A549 (cell line): ENCODE results near the gene PRRC2B. TPM values are rescaled to one million over a fixed set of nuclear protein-coding genes. Genes with fewer than 3 reads are reported as not detected.

ENCODE experiments used
- ATAC-seq, 2 experiments: fragments of 200-7000 bp in 1 of 2; fragments of >200 bp in 1 of 2; cut with Nextera tagmentation in 1 of 2; cut with Tn5 transposase in 1 of 2; 3 replicates each; pipeline versions ENCODE4 v1.8.0 to v1.9.1; 2018 to 2020; ENCODE audit warnings: mild to moderate bottlenecking in 1 of 2, moderate library complexity in 1 of 2
- CTCF ChIA-PET: fragments of 300-600 bp; sonication (Branson Sonifier 250); formaldehyde crosslinking; extraction: SDS; loops from one replicate; lab custom pipeline; 2021; ENCODE audit warnings: antibody characterized with exemption, inconsistent platforms; lab: Yijun Ruan, JAX
- POLR2A ChIA-PET: fragments of 350-600 bp; formaldehyde crosslinking; extraction: SDS; loops from one replicate; lab custom pipeline; 2021; ENCODE audit warnings: antibody characterized with exemption, inconsistent platforms; lab: Yijun Ruan, JAX
- DNase-seq, 2 experiments: peaks; one replicate each; pipeline versions ENCODE4 v3.0.0 to v3.0.0-alpha.2; 2011 to 2016; ENCODE audit warnings: low read depth in 1 of 2, low spot score in 1 of 2
- FAIRE-seq: peaks from 2 replicates; lab custom pipeline; 2011; peaks lifted over from hg19 to GRCh38; lab: Jason Lieb, UNC
- H3K27ac ChIP-seq, 2 experiments: fragments of >200 bp; sonication (Bioruptor Twin); formaldehyde crosslinking; 3 replicates each; pipeline ENCODE4 v1.5.1; 2016 to 2017
- H3K4me1 ChIP-seq: fragments of >200 bp; sonication (Bioruptor Twin); formaldehyde crosslinking; 3 replicates; pipeline ENCODE4 v1.6.1; 2016
- H3K4me2 ChIP-seq: fragments of >200 bp; sonication (Bioruptor Twin); formaldehyde crosslinking; 3 replicates; pipeline ENCODE4 v1.6.1; 2016
- H3K4me3 ChIP-seq: fragments of >200 bp; sonication (Bioruptor Twin); formaldehyde crosslinking; 3 replicates; pipeline ENCODE4 v1.5.1; 2016
- H3K9me3 ChIP-seq: fragments of >200 bp; sonication (Bioruptor Twin); formaldehyde crosslinking; 3 replicates; pipeline ENCODE4 v1.6.1; 2016
- ATOH8 ChIP-seq: fragments of 250-450 bp; sonication (Bioruptor Pico); IDR thresholded peaks from 2 replicates; pipeline ENCODE4 v1.5.0; 2020; ENCODE audit warnings: low read depth, mild to moderate bottlenecking, moderate library complexity
- BCL3 ChIP-seq: fragments of >200 bp; sonication (Bioruptor Twin); formaldehyde crosslinking; IDR thresholded peaks from 3 replicates; pipeline ENCODE4 v1.6.1; 2016
- BHLHE40 ChIP-seq: IDR thresholded peaks from 2 replicates; pipeline ENCODE4 v1.6.1; 2012; ENCODE audit warnings: low read depth, low read length, inconsistent platforms
- CHD2 ChIP-seq: fragments of 150-350 bp; IDR thresholded peaks from 2 replicates; pipeline ENCODE4 v1.6.1; 2014; ENCODE audit warnings: low read length; ENCODE audit not compliant: partially characterized antibody
- CHD4 ChIP-seq: fragments of 200-600 bp; sonication (generic); IDR thresholded peaks from 2 replicates; pipeline ENCODE4 v1.6.1; 2016; ENCODE audit warnings: antibody characterized with exemption, mild to moderate bottlenecking, borderline replicate concordance
- FOSL2 ChIP-seq, 2 experiments: fragments of 450-650 bp in 1 of 2; fragments of >200 bp in 1 of 2; sonication (Bioruptor Twin) in 1 of 2; formaldehyde crosslinking; IDR thresholded peaks; 2 replicates each; pipeline versions ENCODE4 v1.5.0 to v1.6.1; 2016 to 2020; ENCODE audit warnings: mild to moderate bottlenecking in 1 of 2, moderate library complexity in 1 of 2
- HDAC2 ChIP-seq: fragments of 200-600 bp; sonication (generic); IDR thresholded peaks from 2 replicates; pipeline ENCODE4 v1.6.1; 2016
- HEYL ChIP-seq: fragments of 250-450 bp; sonication (Bioruptor Pico); IDR thresholded peaks from 2 replicates; pipeline ENCODE4 v1.8.0; 2021; ENCODE audit warnings: mild to moderate bottlenecking, moderate library complexity
- HOXB13 ChIP-seq: fragments of 250-450 bp; sonication (Bioruptor Pico); IDR thresholded peaks from 2 replicates; pipeline ENCODE4 v1.5.0; 2020; ENCODE audit warnings: low read depth, mild to moderate bottlenecking, moderate library complexity
- MAZ ChIP-seq: fragments of 150-350 bp; IDR thresholded peaks from 2 replicates; pipeline ENCODE4 v1.6.1; 2014; ENCODE audit warnings: antibody characterized with exemption, low read depth, low read length, borderline replicate concordance
- PBX3 ChIP-seq: IDR thresholded peaks from 2 replicates; pipeline ENCODE4 v1.6.1; 2012
- RAD21 ChIP-seq, 2 experiments: fragments of >200 bp in 1 of 2; sonication (Bioruptor Twin) in 1 of 2; formaldehyde crosslinking in 1 of 2; IDR thresholded peaks in 1 of 2; conservative IDR thresholded peaks in 1 of 2; 2 replicates in 1 of 2; 3 replicates in 1 of 2; pipeline ENCODE4 v1.6.1; 2012 to 2018; ENCODE audit warnings: inconsistent platforms in 1 of 2
- RCOR1 ChIP-seq: fragments of 150-350 bp; IDR thresholded peaks from 2 replicates; pipeline ENCODE4 v1.6.1; 2014; ENCODE audit warnings: antibody characterized with exemption, low read length, low read depth
- ZSCAN20 ChIP-seq: fragments of 250-450 bp; sonication (Bioruptor Pico); IDR thresholded peaks from 2 replicates; pipeline ENCODE4 v1.8.0; 2022; ENCODE audit warnings: mild to moderate bottlenecking, moderate library complexity
- WGBS: methylation state at CpG from one replicate; pipeline ENCODE4 v1.1.6; 2017; ENCODE audit errors: missing lambda C conversion rate; 5-methylcytosine and 5-hydroxymethylcytosine counted together
- polyA plus RNA-seq, 4 experiments: library from polyadenylated mRNA; depleted of rRNA in 3 of 4; stranded (reverse); fragments of >200 nt; fragmentation: RNase III in 1 of 4; extraction: RNeasy Plus Mini Kit Qiagen cat#74134 plus additional on column Dnase treatment in 1 of 4; gene quantifications; 2 replicates in 3 of 4; 3 replicates in 1 of 4; pipeline ENCODE4 v1.2.3, GENCODE V29; 2011 to 2017
- TF ChIP-seq, protein P1 (sequence below): fragments of >200 bp; sonication (Bioruptor Twin); formaldehyde crosslinking; IDR thresholded peaks from 3 replicates; pipeline ENCODE4 v1.5.1; 2016
- TF ChIP-seq, protein P2 (sequence below): fragments of 450-650 bp; IDR thresholded peaks from 2 replicates; pipeline ENCODE4 v1.6.1; 2014; ENCODE audit warnings: antibody characterized with exemption
- TF ChIP-seq, protein P3 (sequence below): fragments of 200-600 bp; sonication (generic); IDR thresholded peaks from 2 replicates; pipeline ENCODE4 v1.6.1; 2016; ENCODE audit warnings: antibody characterized with exemption, mild to moderate bottlenecking, moderate library complexity

PRRC2B gene
- polyA plus RNA-seq, 2 of the 4 experiments (the other 2 are of a cell fraction), result 35.6 to 47.3 TPM

- Histone ChIP-seq H3K4me2 (peak overlapping the region; percentile 68), H3K27ac (peak overlapping the region; percentile 47 to 57; a peak in 3 of 6 replicates), H3K4me3 (no peak overlapping the region), H3K9me3 (no peaks in the 10 kb centered on the region), H3K4me1 (peaks cover 58% of the 10 kb centered on the region)
- FAIRE-seq (no peak), ATAC-seq (peak; percentile 77 to 86), DNase-seq (peak; percentile 56 to 58)
- CTCF ChIA-PET, result interaction anchor here (0.8 to 1.7 kb wide), 6 partner anchors 9 to 324 kb away, joined by 3 to 8 read pairs (median 4); no protein-coding TSS in a partner anchor
- TF ChIP-seq, protein P1, sequence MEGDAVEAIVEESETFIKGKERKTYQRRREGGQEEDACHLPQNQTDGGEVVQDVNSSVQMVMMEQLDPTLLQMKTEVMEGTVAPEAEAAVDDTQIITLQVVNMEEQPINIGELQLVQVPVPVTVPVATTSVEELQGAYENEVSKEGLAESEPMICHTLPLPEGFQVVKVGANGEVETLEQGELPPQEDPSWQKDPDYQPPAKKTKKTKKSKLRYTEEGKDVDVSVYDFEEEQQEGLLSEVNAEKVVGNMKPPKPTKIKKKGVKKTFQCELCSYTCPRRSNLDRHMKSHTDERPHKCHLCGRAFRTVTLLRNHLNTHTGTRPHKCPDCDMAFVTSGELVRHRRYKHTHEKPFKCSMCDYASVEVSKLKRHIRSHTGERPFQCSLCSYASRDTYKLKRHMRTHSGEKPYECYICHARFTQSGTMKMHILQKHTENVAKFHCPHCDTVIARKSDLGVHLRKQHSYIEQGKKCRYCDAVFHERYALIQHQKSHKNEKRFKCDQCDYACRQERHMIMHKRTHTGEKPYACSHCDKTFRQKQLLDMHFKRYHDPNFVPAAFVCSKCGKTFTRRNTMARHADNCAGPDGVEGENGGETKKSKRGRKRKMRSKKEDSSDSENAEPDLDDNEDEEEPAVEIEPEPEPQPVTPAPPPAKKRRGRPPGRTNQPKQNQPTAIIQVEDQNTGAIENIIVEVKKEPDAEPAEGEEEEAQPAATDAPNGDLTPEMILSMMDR, result no peak
- peak; percentile 36; the same call in 1 of the 2 replicates for TF ChIP-seq PBX3
- no peak for TF ChIP-seq CHD2
- TF ChIP-seq BCL3, result no peak
- TF ChIP-seq BHLHE40, result no peak
- no peak for TF ChIP-seq RAD21 (conservative IDR thresholded peaks at IDR 0.05 in 1 of 2, IDR thresholded peaks at IDR 0.05 in 1 of 2)
- no peak for TF ChIP-seq HDAC2
- TF ChIP-seq, protein P2, sequence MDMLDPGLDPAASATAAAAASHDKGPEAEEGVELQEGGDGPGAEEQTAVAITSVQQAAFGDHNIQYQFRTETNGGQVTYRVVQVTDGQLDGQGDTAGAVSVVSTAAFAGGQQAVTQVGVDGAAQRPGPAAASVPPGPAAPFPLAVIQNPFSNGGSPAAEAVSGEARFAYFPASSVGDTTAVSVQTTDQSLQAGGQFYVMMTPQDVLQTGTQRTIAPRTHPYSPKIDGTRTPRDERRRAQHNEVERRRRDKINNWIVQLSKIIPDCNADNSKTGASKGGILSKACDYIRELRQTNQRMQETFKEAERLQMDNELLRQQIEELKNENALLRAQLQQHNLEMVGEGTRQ, result no peak
- TF ChIP-seq ATOH8 (CRISPR knock-in tag), result no peak
- TF ChIP-seq FOSL2 (IDR thresholded peaks at IDR 0.05), result no peak
- TF ChIP-seq FOSL2 (CRISPR knock-in tag; IDR thresholded peaks at IDR 0.05), result peak; percentile 58
- no peak for TF ChIP-seq CHD4
- TF ChIP-seq, protein P3, sequence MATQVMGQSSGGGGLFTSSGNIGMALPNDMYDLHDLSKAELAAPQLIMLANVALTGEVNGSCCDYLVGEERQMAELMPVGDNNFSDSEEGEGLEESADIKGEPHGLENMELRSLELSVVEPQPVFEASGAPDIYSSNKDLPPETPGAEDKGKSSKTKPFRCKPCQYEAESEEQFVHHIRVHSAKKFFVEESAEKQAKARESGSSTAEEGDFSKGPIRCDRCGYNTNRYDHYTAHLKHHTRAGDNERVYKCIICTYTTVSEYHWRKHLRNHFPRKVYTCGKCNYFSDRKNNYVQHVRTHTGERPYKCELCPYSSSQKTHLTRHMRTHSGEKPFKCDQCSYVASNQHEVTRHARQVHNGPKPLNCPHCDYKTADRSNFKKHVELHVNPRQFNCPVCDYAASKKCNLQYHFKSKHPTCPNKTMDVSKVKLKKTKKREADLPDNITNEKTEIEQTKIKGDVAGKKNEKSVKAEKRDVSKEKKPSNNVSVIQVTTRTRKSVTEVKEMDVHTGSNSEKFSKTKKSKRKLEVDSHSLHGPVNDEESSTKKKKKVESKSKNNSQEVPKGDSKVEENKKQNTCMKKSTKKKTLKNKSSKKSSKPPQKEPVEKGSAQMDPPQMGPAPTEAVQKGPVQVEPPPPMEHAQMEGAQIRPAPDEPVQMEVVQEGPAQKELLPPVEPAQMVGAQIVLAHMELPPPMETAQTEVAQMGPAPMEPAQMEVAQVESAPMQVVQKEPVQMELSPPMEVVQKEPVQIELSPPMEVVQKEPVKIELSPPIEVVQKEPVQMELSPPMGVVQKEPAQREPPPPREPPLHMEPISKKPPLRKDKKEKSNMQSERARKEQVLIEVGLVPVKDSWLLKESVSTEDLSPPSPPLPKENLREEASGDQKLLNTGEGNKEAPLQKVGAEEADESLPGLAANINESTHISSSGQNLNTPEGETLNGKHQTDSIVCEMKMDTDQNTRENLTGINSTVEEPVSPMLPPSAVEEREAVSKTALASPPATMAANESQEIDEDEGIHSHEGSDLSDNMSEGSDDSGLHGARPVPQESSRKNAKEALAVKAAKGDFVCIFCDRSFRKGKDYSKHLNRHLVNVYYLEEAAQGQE, result no peak
- TF ChIP-seq ZSCAN20 (CRISPR knock-in tag), result no peak
- no peak for TF ChIP-seq HEYL (CRISPR knock-in tag)
- TF ChIP-seq MAZ, result no peak
- no peak for TF ChIP-seq RCOR1
- TF ChIP-seq HOXB13 (CRISPR knock-in tag), result no peak
- POLR2A ChIA-PET, result interaction anchor here (1.0 to 1.1 kb wide), 2 partner anchors 10 to 49 kb away, joined by 3 to 4 read pairs; no protein-coding TSS in a partner anchor
- WGBS, result 45% methylated on average over 13 of the region's 14 CpGs
Observed at GRCh38 chr9:131423171-131423581, 29.3 kb downstream of the PRRC2B start.
